DMS53 (cell line): ENCODE data around the gene CDKN1A.
A peak's percentile ranks its signal among the peaks of the same experiment; 100 is the strongest.
"Not testable (repeated sequence)": the region's sequence is repeated elsewhere in the genome, so short reads cannot be mapped to it uniquely, and the experiment has no call there.

Experiments
- DNase-seq: peaks from one replicate; lab custom pipeline; 2025; lab: John Stamatoyannopoulos, UW

Gene CDKN1A

GRCh38 chr6:36678488-36679042, at the start of gene CDKN1A:
Gene CDKN1A (plus strand): TSS chr6:36678714. CDS start chr6:36684102, 5,388 bp downstream.
- DNase-seq = peak; percentile 96

DNA sequence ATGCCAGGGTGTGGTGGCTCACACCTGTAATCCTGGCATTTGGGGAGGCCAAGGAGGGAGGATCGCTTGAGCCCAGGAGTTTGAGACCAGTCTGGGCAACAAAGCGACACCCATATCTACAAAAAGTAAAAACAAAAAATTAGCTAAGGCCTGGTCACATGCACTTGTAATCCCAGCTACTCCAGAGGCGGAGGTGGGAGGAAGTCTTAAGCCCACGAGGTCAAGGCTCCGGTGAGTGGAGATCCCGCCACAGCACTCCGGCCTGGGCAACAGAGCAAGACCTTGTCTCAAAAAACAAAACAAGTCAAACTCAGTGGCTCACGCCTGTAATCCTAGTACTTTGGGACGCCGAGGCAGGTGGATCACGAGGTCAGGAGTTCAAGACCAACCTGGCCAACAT, 48.7 kb upstream of the CDKN1A start:
- DNase-seq = no peak

DNA sequence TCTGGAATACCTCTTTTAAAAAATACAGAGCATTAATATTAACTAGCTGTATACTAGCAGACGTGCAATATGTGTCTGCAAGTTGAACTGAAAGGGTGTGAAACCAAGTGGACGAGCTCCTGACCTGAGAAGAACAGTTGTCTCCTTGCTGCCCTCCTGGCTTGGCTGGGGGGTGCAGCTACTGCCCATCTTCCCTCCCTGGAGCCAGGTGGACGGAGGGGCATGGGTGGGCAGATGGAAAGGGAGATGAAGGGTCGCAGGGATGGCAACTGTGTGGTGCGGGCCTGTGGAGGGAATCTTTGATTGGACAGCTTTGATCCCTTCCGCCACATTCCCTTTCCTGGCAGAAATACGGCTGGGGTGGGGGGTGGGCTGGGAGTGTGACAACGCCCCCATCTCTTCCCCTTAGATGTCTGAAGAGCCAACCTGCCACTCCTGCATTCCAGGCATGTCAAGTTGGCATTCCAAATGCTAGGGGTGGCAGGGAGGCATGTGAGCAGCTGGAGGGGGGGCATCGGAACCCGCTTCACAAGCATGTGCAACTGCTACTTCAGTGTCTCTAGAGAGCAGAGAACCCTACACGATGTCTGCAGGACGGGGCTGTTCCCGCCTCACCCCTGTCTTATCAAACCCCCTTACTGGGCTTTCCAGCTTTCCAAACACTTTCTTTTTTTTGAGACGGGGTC, 47.0 kb upstream of the CDKN1A start:
- no peak for DNase-seq

DNA sequence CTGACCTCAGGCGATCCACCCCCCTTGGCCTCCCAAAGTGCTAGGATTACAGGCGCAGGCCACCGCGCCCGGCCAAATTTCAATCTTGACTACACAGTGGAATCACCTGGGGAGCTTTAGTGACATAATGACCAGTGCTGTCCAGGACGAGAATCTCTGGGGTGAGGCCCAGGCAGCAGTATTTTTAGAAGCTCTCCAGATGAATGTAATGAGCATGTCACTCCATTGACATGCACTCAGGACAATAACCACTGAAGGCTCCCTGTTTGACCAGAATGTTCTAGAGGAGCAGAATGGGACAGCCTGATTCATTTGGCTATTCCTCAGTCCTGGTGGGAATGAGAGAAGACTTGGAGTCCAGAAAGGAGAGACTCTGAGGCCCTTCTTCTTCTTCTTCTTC, 45.1 kb upstream of the CDKN1A start:
- DNase-seq = no peak

DNA sequence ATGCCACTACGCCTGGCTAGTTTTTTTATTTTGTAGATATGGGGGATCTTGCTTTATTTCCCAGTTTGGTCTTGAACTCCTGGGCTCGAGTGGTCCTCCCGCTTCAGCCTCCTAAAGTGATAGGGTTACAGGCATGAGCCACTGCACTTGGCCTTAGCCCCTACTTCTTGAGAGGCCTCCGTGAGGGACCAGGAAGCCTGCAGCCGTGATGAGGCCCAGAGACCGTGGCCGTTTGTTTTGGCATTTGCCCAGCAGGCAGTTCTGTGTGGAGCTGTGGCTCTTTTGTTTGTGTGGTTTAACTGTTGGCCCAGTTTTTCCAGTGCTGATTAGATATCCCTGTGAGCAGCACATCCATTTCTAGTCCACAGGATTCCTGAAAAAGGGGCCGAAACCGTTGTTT, 44.6 kb upstream of the CDKN1A start:
- DNase-seq = peak; percentile 71

DNA sequence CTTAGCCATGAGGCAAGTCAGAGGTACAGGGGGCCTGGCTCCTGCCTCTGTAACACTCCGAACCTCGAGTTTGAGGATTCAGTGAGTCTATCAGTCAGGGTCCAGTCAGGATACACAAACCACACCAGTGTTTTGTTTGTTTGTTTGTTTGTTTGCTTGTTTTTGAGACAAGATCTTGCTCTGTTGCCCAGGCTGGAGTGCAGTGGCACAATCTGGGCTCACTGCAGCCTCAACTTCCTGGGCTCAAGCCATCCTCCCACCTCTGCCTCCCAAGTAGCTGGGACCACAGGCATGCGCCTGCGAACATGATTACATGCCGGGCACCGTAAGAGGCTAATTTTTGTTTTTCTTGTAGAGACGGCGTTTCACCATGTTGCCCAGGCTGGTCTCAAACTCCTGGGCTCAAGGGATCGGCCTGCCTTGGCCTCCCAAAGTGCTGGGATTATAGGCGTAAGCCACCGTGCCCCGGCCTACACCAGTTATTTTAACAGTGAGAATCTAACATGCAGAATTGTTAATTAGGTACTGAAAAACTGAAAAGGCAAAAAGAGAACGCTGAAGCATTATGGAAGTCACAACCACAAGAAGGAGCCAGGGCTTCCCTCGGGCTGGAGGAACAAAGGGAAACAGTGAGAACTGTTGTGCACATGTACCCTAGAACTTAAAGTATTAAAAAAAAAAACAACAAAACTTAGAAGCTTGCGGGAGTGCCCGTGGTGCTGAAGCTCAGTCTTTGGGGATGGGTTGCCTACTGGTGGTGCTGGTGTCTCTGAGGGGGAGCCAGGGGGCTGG, 44.0 kb upstream of the CDKN1A start:
- DNase-seq = no peak

DNA sequence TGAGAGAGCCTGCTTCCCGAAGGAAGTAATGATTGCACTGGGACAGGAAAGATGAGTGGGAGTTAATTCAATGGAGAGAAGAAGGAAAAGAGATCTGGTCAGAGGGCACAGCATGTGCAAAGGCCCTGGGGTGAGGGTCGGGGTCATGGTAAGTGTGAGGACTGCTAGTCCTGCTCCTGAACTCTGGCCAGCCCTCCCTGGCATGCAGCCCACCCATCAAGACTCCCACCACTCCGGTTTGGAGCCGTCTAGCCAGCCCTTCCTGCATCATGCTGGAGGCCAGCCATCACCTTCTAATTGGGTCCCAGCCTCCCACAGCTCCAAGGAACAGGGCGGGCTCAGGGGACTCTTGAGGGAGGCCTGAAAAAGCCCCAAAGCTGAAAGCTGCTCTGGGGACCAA, 42.2 kb upstream of the CDKN1A start:
- DNase-seq = no peak

DNA sequence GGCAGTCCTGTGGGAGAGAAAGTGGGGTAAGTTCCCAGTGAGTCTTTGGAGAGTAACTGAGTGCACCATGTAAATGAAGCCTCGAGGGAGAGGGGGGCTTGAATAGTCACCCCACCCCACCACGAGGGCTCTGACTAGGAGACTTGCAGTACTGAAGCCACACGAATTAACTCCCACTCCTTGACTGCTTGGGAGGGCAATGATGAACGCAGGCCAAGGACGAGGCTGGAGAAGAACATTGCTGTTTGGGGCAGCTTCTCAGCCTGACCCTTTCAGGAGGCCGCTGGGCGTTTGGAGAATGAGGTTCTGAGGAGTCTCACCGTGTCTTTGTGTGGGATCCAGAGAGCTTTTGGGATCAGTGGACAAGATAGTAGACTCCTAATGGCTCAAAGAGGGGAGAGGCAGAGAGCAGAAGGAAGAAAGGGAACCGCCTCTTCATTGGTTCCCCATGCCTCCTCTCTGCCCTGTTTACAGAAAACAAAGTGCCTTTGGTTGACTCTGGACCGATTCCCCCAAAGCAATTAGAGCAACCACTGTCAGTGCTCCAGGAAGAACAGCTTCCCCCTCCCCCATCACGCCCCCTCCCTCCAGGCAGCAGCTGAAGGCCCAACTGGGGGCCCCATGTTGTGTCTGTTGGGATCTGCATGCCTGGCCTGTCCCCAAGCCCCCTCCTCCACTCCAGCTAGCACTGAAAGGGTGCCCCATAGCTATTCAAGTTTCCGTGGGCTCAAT, 41.7 kb upstream of the CDKN1A start:
- DNase-seq = no peak

DNA sequence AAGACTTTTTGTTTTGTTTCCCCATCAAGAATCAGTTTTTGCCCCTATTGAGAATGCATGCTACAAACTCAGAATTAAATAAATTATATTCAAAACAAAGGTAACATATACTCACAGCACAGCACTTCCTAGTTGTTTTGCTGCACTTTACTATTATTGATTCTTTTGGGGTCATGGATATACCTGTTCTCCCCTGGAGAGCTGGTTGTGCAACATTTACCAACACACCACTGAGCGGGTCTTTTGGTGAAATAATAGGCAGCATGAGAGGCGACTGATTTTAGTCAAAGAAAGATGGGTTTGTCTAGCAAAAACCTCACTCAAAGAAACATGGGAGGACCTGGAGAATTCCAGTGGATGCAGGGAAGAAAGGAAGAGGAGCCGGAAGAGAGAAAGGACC, 39.9 kb upstream of the CDKN1A start:
- no peak for DNase-seq

- no peak for DNase-seq
These were observed 39.2 kb upstream of the CDKN1A start for GRCh38 chr6:36639171-36639808.

DNA sequence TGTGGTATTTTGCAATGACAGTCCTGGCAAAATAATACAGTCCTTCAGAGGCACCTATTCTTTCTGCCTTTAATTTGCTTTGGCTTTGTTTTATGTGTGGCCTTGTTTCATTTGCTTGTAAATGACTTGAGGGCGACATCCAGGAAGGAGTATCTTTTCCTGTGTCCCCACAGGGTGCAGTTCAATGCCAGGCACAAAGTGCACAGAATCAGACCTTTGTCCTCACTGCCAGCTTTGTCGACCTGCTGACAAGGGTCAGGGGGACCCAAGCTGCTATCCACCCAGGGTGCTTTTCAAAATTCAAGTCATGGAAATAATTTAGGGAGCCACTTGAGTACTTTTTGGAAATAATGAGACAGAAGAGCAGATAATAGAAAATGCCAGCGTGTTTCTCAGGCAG, 37.0 kb upstream of the CDKN1A start:
- DNase-seq = no peak

GRCh38 chr6:36642913-36643817, 35.3 kb upstream of the CDKN1A start:
- DNase-seq = peak; percentile 30

GRCh38 chr6:36643977-36644376, 34.5 kb upstream of the CDKN1A start:
- no peak for DNase-seq

DNA sequence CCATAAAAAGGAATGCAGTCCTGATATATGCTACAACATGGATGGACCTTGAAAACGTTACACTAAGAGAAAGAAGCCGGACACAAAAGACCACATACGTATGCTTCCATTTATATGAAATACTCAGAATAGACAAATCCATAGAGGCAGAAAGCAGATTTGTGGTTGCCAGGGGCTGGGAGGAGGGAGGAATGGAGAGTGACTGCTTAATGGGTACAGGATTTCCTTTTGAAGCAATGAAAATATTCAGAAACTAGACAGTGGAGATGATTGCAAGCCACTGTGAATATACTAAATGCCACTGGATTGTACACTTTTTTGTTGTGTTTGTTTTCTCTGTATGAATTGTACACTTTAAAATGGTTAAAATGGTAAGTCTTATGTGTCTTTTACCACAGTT, 29.4 kb upstream of the CDKN1A start:
- no peak for DNase-seq

- DNase-seq = no peak
These were observed 28.6 kb upstream of the CDKN1A start for GRCh38 chr6:36649701-36650484.

DNA sequence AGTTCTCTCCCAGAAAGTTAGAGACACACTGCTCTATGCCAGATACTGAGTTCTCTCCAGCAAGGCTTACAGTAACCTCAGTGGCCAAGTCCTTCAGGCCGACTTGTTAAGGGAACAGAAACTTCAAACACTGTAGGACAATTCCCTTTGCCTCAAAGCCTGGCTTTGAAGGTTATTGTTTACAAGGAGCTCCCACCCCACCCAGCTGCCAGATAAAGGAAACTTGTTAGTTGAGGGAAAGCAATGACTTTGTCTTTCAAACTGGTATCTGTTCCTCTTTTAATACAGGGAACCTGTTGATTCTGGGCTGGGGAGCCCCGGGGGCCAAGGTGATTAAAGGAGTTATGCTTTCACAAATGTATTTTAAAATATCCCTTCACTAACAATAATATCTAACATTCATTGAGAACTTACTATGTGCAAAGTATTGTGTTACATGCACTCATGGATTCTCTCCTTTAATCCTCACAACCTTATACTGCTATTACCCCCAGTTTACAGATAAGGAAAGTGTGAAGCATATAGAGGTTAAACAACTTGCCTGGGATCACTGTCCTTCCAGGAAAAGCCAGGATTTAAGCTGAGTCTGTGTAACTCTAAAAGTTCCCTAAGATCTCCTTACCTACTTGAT, 27.6 kb upstream of the CDKN1A start:
- no peak for DNase-seq

DNA sequence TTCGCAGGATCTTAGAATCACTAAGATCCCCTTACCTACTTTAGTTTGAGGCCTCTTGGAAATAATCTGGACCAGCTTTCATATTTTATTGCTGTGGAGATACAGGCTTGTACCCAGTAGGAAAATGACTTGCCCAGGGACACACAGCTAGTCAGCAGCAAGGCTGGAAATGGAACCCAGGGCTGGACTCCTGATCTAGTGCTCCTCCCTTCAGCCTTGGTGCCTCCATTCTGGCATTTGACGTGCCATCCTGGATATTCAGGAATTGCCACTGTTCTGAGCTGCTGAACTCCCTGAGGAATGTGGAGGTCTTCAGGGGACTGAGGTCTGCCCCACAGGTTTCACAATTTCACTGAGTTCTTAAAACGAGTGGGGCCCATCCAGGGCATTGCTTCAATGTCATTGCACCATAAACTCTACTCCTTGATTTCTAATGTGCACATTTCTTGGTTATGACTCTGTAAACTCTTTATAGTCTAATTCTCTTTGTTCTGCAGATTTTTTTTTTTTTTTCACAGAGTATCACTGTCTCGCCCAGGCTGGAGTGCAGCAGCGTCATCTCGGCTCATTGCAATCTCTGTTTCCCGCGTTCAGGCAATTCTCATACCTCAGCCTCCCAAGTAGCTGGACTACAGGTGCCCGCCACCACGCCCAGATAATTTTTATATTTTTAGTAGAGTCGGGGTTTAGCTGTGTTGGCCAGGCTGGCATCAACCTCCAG, 26.7 kb upstream of the CDKN1A start:
- DNase-seq = no peak

DNA sequence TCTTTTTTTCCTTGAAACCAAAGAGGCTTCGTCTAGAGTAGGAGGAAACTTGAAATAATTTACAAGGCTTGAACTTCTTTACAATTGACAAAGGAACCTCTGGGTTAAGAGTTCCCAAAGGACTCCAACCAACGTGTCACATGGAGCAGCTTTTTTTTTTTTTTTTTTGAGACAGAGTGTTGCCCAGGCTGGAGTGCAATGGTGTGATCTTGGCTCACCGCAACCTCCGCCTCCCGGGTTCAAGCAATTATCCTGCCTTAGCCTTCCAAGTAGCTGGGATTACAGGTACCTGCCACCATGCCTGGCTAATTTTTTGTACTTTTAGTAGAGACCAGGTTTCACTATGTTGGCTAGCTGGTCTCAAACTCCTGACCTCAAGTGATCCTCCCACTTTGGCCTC, 24.0 kb upstream of the CDKN1A start:
- DNase-seq = not testable (repeated sequence)

GRCh38 chr6:36655085-36655724, 23.3 kb upstream of the CDKN1A start:
- DNase-seq = no peak
